Kidney capillary endothelial cell (primary cell): ENCODE measurements around the gene LRRC73.
A peak's percentile ranks its signal among the peaks of the same experiment; 100 is the strongest.
"Not testable (repeated sequence)": the region's sequence is repeated elsewhere in the genome, so short reads cannot be mapped to it uniquely, and the experiment has no call there.

Source experiments
- DNase-seq: peaks from one replicate; pipeline ENCODE4 v3.0.0-alpha.2; 2018; ENCODE audit warnings: low spot score

Gene LRRC73

GRCh38 chr6:43510827-43511163 lies 649 bp upstream of the LRRC73 start:
- DNase-seq: no peak

- DNase-seq: no peak
Measured at GRCh38 chr6:43509142-43509983, 783 bp downstream of the LRRC73 start.

GRCh38 chr6:43508481-43509141 lies 1.5 kb downstream of the LRRC73 start:
- DNase-seq: no peak

- peak; percentile 84 for DNase-seq
Measured at GRCh38 chr6:43506667-43507471, 3.3 kb downstream of the LRRC73 start.

GRCh38 chr6:43506171-43506570 lies 4.0 kb downstream of the LRRC73 start:
- DNase-seq: no peak

GRCh38 chr6:43505718-43506117 lies 4.4 kb downstream of the LRRC73 start:
- DNase-seq: no peak

- DNase-seq: no peak
Measured at GRCh38 chr6:43504756-43505593, 5.2 kb downstream of the LRRC73 start.

- no peak for DNase-seq
Measured at GRCh38 chr6:43503443-43503842, 6.7 kb downstream of the LRRC73 start.

- DNase-seq: no peak
Measured at GRCh38 chr6:43502666-43503065, 7.5 kb downstream of the LRRC73 start.

GRCh38 chr6:43500921-43501320 lies 9.2 kb downstream of the LRRC73 start:
- DNase-seq: no peak

- DNase-seq: no peak
Measured at GRCh38 chr6:43499028-43499815, 10.9 kb downstream of the LRRC73 start.

GRCh38 chr6:43498291-43498690 lies 11.9 kb downstream of the LRRC73 start:
- DNase-seq: not testable (repeated sequence)

GRCh38 chr6:43497689-43498088 lies 12.5 kb downstream of the LRRC73 start:
- DNase-seq: no peak

GRCh38 chr6:43497129-43497396 lies 13.1 kb downstream of the LRRC73 start:
- no peak for DNase-seq

GRCh38 chr6:43496370-43497128 lies 13.6 kb downstream of the LRRC73 start:
- DNase-seq: no peak

GRCh38 chr6:43495409-43495941 lies 14.7 kb downstream of the LRRC73 start:
- no peak for DNase-seq

- DNase-seq: no peak
Measured at GRCh38 chr6:43494766-43495165, 15.4 kb downstream of the LRRC73 start.

- DNase-seq: no peak
Measured at GRCh38 chr6:43494321-43494720, 15.8 kb downstream of the LRRC73 start.

- no peak for DNase-seq
Measured at GRCh38 chr6:43493833-43494232, 16.3 kb downstream of the LRRC73 start.

GRCh38 chr6:43493230-43493629 lies 16.9 kb downstream of the LRRC73 start:
- DNase-seq: no peak
